GM18505 (cell line): Measurements from ENCODE around the gene TEX48.

Experiments used
- ATAC-seq: cut with Tn5 transposase; IDR thresholded peaks from one replicate; pipeline ENCODE4 v1.9.1; 2021; ENCODE audit not compliant: unreplicated experiment
- POLR2A ChIP-seq: IDR thresholded peaks from 4 replicates; pipeline ENCODE4 v1.6.1; 2011; ENCODE audit warnings: borderline replicate concordance; ENCODE audit not compliant: insufficient read depth, insufficient read length; ENCODE audit errors: extremely low read depth

Gene TEX48

DNA sequence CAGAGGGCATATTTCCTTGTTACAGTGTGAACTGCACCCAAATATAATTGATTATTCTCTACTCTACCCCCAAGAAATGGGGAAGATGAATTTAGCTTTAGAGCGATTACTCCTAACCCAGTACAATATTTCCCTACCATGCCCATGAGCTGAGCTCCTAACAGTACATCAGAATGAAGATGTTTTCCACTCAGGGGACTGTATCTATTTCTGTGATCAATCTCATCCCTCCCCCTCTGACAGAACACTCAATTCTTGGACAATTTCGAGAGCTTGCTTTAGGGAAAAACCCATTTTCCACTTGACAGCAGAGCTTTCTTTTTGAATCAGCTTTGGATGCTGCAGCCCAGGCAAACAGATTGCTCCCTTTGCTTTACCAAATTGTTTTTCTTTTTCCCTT, 24.7 kb upstream of the TEX48 start:
- ATAC-seq, result no peak
- no peak for TF ChIP-seq POLR2A

DNA sequence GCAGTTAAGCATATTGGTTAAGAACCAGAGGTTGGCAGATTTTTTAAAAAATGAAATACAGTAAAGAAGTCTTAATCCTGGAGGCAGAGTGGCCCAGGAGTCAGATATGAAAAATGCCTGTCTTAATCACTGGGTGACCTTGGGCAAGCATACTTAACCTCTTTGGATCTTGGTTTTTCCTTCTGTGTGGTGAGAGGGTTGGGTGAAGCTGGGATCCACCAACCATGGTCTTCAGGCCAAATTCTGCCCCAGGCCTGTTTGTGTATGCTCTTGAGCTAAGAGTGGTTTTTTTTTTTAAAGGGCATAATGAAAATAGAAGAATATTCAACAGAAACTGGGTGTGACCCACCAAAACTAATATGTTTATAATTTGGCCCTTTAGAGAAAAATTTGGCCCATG, 20.0 kb upstream of the TEX48 start:
- no peak for TF ChIP-seq POLR2A
- ATAC-seq, result no peak

DNA sequence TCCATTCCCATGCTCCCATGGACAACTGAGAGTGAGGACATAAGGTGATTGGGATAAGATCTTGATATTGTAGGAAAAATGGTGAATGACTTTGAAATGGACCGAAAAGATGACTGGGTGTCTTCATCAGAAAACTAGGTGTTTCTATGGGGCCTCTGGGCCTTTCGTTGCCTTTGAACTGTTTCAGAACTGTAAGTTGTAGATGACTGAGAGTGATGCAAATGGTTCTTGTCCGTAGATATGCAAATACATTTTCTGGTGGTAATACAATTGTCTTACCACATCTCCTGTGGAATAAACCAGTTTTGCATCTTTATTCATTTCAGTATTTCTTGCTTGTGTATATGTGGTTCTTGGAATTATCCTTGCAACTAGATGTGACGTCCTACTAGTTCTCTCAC, 16.0 kb upstream of the TEX48 start:
- ATAC-seq, result peak; percentile 31
- no peak for TF ChIP-seq POLR2A

DNA sequence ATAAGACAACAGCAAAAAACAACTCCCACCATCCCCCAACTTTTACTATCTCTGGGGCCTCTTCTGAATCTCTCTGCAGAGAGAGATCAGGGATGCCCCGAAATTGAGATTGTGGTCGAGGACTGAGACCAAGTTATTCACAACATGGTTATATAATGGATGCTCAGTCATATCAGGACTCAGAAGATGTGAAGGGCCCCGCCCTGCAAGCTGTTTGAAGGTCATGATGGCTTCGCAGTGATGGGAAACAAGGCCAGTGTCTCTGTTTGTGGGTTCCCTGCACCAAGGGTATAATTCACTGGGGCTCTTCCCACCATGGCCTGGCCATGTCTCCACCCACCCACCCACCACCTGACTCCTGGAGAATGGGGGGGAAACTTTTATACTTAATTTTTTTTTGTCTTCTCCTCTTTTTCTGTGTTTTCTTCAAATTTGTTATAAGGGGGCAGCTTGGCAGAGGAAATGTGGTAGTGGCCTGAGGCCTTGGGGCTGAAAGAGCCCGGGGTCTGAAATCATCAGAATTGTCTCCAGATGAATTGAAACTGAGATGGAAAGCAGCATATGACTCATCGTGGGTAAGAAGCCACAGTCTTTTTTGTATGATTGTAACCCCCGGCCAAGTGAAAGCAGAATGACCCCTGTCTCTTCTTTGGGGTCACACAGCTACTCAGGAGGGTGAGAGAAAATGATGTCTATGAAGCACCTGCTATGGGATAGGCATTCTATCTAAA, 15.0 kb upstream of the TEX48 start:
- TF ChIP-seq POLR2A, result no peak
- ATAC-seq, result peak; percentile 63

DNA sequence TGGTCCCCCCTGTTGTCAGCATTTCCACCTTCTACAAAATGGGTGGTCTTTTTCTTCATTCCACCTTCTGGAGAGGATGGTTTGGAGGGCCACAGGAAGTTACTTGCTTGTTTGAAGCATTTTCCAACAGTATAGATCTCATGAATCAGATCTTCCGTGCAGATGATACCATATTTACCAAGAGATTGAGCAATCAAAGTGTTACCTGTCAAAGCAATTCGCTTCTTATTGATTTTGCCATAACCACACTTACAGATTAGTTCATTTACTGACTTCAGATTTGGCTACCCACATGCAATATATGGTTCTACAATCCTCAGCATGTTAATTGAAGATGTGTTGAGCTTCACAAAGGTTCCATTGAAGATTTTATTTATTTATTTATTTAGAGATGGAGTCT, 14.0 kb upstream of the TEX48 start:
- ATAC-seq, result no peak
- TF ChIP-seq POLR2A, result no peak

DNA sequence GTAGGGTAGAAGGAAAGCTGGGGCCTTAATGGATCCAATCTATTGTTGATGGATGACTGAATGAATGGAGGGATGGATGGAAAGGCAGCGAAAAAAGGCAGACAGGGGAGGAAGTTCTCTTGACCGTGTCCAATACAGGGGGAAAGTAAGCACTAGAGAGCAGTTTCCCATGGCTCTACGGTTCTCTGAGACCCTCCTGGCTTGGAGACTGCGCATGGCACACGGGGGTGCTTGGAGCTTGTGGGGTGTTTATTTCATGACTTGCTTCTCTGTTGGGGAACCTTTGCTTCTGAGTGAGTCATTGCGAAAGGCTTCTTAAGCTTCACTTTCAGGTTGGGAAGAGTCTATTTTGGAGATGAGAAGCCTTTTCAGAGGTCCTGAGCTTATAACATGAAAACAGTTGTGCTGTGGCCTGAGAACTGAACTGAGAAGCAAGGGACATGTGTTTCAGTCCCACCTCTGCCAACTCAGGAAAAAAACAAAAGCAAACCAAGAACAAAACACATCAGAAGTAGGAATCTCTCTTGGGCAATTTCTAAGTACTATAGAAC, 12.8 kb upstream of the TEX48 start:
- peak; percentile 31 for ATAC-seq
- no peak for TF ChIP-seq POLR2A

DNA sequence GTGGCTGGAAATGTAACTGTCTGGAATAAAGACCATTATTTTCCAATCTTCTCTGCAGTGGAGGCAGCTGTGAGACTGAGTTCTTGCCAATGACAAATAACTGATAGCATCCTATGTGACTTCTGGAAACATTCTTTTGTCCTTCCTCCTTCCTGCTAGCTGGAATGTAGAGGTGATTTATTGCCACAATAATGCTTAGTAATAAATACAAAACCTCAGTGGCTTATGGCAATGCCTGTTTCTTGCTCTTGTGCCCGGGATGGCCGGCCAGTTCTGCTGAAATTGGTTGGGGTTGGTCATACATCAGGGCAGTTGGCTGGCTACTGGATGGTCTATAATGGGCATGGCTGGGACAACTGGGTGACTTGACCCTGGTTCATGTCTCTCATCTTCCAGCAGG, 12.2 kb upstream of the TEX48 start:
- no peak for TF ChIP-seq POLR2A
- no peak for ATAC-seq

DNA sequence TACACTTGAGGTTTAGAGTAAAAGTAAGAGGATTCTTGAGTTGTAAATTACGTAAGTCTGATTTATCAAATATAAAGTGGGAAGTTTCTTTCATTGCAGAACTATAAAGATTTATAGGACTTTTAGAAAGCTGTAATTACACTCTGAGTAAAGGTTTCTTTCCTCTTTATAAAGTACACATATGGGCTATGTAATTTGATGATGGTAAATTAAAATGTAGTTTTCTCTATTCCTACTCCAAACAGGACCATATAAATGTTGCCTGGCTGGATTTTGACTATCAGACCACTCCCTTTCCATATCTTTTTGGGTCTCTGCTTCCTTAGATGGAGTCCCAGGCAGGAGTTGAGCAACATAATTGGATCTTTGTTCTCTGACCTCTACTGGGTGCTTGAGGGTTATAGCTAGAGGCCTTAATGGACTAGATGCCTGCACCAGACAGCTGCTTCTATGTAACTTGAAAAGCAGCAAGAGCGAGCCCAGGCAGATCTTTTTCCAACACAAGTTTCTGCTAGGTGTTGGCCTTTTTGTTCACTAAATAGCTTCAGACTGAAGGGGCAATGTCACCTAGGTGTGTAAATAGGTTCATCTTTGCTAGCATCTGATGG, 11.4 kb upstream of the TEX48 start:
- TF ChIP-seq POLR2A, result no peak
- ATAC-seq, result no peak

DNA sequence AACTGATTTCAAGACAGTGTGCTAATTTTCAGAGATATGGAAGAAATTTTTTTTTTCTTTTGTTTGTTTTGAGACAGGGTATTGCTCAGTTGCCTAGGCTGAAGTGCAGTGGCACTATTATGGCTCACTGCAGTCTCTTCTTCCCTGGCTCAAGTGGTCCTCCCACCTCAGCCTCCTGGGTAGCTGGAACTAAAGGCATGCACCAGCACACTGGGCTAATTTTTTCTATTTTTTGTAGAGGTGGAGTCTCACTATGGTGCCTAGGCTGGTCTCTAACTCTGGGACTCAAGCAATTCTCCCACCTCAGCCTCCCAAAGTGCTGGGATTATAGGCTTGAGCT, 9.9 kb upstream of the TEX48 start:
- no peak for ATAC-seq
- no peak for TF ChIP-seq POLR2A

DNA sequence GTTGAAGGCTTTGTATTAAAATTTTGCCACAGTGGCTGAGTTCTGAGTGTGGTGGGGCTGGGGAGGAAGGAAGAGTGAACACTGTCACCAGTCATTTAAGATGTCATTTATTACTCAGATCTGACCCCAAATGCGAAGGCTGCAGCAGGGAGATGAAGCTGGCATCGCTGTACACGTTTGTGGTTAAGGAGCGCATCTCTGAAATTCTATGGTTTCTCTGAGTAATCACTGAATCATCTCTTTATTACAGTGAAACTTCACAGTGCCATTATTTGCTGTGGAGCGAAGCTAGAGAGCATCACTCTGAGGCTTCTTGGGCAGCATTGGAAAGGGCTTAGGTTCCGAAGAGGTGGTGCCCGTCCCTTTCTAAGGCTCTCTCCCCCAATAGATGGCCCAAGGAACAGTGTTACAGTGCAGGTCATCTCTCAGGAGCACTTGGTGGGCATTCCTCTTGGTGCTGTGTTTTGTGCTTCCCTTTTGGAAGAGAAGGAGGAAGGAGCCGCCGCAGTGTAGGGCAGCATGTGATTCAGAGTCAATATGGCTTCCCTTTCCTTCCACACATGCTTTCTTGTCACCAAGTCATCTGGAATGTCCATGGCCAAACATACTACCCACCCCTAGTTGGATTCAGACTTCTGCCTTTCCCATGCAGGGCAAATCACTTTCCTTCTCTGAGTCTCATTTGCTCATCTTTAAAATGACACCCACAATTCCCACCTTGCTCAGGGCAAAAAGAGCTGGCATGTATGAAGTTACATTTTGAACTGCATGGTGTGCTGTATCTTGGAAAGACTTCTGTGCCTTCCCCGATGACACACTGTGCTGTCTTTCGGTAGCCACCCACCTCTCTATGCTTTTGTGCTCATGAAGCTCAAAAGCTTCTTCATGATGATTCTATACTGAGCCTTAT, 9.3 kb upstream of the TEX48 start:
- TF ChIP-seq POLR2A, result no peak
- ATAC-seq, result peak; percentile 75

DNA sequence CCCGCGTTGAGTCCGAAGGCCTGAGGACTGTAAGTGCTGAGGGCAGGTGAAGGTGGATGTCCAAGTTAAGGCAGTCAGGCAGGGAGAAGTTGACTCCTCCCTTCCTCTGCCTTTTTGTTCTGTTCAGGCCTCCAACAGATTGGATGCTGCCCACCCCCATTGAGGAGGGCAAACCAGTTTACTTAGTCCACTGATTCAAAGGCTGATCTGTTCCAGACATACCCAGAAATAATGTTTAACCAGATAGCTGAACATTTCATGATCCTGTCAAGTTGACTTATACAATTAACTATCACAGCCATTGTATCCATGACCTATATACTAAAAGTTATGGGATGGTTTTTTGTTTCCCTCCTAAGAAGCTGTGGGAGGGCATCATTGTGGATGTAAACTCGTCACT, 8.3 kb upstream of the TEX48 start:
- ATAC-seq, result no peak
- TF ChIP-seq POLR2A, result no peak

DNA sequence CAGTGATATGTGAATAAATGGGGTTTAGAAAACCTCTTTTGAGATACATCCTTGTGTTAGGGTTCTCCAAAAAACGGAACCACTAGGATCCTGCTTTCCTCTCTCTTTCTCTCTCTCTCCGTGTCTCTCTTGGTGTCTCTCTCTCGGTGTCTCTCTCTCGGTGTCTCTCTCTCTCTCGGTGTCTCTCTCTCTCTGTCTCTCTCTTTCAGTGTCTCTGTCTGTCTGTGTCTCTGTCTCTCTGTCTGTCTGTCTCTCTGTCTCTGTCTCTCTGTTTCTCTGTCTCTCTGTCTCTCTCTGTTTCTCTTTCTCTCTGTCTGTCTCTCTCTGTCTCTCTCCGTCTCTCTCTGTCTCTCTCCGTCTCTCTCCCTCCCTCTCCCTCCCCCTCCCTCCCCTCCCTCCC, 7.8 kb upstream of the TEX48 start:
- TF ChIP-seq POLR2A, result no peak

DNA sequence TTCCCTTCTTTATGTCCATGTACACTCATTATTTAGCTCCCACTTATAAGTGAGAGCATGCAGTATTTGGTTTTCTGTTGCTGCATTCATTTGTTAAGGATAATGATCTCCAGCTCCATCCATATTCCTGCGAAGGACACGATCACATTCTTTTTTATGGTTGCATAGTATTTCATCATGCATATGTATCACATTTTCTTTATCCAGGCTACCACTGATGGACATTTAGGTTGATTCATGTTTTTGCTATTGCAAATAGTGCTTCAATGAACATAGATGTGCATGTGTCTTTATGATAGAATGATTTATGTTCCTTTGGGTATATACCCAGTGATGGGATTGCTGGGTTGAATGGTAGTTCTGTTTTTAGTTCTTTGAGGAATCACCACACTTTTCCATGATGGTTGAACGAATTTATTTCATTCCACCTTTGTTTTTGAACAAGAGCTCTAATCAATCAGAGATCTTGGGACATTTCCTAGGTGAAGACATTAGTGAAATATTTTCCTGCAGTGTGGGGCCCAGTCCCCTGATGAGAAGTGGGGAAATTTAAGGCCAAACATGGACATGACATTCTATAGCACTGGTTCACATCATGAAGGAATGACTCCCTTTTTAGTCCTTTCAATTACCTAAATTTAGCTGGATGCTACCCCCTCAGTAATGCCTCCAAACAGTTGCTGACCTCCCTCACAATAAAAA, 7.1 kb upstream of the TEX48 start:
- ATAC-seq, result no peak
- TF ChIP-seq POLR2A, result no peak

More for the DNA sequence above, 7.8 kb upstream of the TEX48 start:
- ATAC-seq, result no peak
